SW480 (cell line): ENCODE data around the gene UBE2D4.
A peak's percentile ranks its signal among the peaks of the same experiment; 100 is the strongest.
"Not testable (repeated sequence)": the region's sequence is repeated elsewhere in the genome, so short reads cannot be mapped to it uniquely, and the experiment has no call there.

Source experiments
- DNase-seq: peaks from one replicate; pipeline ENCODE4 v3.0.0-alpha.2; 2016; ENCODE audit warnings: low spot score

UBE2D4 gene

DNA sequence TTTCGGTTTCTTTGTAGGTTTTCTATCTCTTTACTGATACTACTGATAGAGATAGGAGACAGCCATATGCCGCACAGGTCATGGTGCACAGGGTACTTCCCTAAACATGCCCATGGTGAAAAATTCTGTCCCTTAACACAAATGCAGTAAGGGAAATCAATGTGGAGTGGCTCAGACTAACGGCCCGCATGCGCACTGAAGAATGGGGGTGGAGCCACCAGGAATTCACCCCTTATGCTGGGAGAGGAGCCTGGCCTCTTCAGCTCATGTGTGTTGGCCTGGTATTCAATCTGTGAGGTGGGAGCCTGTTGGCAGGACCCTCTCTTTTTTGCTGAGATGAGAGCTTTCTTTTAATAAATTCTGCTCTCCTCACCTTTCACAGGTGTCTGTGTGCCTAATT, 11.4 kb upstream of the UBE2D4 start:
- DNase-seq: no peak

DNA sequence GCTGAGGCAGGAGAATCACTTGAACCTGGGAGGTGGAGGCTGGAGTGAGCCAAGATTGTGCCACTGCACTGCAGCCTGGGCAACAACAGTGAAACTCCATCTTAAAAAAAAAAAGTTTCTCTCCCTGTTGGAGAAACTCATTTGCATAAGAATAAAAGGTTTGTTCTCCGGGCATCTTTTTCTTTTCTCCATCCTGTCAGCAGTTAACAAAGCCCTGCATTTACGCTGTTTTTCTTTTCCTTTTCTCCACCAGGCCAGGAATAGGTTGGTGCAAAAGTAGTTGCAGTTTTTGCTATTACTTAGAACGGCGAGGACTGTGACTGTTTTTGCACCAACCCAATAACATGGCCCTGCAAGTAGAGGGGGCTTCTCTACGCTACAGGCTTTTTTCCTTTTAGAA, 10.3 kb upstream of the UBE2D4 start:
- DNase-seq: no peak

DNA sequence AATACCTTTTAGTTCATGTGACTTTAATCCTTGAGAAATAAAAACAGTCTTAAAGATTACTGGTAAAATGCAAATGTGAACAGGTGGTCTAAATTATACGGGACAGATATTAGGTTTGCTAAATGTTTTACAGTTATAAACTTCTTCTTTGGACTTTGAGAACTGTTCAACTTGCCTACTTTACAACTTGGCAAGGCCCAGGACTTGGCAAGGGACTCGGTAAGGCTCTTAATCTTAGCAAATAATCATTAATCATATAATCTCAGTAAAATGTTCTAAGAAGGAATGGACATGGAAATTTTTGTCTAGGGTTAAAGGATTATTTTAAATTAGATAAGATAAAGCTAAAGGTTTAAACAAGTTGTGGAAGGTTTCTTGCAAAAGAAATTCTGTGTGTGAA, 4.8 kb upstream of the UBE2D4 start:
- no peak for DNase-seq

DNA sequence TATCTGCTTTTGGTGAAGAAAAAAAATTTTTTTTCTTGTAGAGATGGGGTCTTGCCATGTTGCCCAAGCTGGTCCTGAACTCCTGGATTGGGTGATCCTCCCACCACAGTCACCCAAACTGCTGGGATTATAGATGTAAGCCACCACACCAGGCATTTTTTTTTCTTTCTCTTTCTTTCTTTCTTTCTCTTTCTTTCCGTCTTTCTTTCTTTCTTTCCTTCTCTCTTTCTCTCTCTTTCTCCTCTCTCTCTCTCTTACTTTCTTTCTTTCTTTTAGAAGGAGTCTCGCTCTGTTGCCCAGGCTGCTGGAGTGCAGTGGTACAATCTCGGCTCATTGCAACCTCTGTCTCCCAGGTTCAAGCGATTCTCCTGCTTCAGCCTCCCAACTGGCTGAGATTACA, 3.5 kb upstream of the UBE2D4 start:
- no peak for DNase-seq

DNA sequence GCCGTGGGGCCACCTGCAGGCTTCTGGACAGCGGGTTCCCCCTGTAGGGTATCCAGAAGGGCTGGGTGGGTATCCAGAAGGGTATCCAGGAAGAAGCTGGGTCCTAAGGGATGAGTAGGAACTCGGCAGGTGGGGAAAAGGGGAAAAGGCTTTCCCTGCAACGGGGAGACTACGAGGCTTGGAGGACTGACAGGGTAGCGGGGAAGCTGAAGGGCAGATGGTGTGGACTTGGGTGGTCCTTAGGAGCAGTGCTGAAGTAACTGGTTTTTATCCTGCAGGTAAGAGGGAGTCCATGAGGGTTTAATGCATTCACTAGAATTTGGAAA, 525 bp downstream of the UBE2D4 start:
- no peak for DNase-seq

DNA sequence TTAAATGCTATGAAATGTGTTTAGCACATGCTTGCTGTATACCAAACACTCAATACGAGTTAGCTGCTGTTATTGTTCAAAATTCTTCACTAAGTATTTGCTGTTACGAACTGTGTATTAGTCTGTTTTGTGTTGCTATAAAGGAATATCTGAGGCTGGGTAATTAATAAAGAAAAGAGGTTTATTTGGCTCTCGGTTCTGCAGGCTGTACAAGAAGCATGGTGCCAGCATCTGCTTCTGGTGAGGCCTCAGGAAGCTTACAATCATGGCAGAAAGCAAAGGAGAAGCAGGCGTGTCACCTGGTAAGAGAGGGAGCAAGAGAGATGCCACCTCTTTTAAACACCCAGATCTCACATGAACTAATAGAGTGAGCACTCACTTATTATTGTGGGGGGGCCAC, 1.6 kb downstream of the UBE2D4 start:
- no peak for DNase-seq

DNA sequence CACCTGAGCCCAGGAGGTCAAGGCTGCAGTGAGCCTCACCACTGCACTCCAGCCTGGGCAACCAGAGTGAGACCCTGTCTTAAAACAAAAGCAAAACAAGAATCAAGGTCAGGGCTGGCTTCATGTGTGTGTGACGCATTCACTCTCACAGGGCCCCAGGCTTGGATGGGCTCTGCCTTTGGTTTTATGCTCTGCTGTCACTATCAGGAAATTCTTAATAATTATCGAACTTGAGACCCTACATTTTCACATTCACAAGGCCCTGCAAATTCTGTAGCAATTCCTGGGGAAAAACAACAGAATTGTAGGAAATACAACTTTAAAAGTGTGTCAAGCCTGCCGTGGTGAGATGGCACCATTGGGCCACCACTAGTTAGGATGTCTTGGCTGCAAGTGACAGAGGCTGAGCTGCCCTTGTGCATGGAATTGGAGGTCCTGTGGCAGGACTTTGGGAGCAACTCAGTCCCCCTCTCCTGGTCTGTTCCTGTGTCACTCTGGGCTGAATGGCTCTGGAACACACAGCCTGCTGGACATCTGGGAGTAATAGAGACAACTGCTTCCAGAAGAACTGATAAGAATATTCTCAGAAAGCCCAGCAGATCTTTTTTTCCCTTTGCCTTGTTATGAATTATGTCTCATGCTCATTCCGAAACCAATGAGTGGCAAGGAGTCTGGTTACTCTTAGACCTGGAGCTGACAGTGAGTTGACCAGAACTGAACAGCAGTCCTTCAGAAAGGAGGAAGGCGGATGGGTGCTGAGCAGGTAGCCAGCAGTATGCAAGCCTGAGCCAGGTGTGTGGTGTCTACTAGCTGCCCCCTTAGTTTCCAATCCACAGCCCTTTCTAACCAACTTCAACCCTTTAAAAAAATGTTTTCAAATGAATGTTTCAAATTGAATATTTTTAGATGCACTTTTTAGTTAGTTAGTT, 3.6 kb downstream of the UBE2D4 start:
- no peak for DNase-seq

DNA sequence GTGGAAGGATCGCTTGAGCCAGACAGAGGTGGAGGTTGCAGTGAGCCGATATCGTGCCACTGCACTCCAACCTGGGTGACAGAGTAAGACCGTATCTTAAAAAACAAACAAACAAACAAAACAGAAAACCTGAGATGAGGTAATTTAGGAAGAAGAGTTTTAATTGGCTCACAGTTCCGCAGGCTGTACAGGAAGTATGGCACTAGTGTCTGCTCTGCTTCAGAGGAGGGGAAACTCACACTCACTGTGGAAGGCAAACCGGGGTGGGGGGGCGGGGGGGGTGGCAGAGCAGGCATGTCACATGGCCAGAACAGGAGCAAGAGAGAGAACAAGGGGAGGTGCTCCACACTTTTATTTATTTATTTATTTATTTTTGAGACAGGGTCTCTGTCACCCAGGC, 5.1 kb downstream of the UBE2D4 start:
- no peak for DNase-seq

DNA sequence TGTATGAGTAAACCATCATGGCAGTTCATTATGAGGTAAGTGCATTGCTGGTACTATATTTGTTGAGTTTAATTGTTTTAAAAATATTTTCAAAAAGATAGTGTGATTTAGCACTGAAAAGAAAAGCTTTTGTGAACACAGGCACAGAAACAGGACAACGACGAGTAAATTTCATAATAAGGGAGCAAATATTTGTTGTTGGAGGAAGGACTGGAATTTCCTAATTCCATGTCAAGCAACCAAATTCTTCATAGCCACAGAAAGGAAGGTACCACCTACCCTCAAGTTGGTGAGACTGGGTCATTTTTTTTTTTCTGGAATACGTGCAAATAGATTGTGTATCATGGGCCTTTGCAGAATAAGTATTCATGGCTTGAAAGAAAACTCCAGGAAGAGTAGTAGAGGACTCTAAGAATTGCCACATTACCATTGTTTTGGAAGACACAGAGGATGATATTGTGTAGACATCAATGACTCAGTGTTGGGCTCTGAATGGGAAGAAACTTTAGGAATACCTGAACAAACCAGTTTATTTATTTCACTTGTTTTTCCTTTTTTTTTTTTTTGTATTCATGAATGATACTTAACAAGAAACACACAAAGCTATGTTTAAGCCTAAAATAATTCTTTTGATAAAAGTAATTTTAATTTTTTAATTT, 7.8 kb downstream of the UBE2D4 start:
- no peak for DNase-seq

DNA sequence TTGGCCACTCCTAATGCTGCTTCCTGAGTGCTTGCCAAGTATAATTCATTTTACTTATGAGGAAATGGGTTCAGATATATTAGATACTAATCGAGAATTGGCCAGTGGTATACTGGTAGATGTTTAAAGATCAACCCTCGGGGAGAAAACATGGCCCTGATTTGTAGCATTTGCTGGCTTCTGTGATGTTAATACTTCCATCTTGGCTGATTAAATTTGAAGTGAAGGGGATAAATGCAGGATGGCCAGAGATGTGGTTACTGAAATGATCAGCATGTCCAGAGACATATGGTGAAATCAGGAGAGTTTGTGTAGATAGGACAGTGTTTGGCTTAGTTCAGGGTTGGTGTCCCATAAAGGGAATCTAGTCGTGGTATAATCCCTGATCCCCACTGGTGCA, 11.2 kb downstream of the UBE2D4 start:
- DNase-seq: no peak

DNA sequence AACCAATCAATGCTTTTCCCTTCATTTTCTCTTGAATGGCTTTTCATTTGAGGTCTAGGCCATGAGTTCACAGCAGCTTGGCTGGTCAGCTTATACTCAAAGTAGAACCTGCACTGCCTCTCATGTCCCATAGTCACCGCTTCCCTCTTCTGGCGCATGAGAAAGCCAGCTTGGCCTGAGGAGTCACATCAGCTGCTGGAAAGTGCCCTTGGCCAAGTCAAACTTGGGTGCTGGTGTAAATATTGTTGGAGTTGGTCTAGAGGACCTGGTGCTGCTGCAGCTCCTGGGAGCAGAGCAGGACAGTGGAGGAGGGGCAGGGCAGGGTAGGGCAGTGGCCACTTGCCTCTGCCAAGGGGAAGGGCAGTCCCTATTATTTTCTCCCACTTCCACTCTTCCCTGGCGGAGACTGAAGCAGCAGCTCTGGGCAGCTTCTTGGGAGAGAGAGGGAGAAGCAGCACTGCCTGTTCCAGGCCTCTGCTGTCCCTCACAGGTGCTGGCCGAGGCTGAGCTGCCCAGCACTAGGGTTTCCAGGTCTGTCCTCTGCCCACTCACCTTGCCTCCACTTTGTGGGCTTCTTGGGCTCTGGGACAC, 12.8 kb downstream of the UBE2D4 start:
- no peak for DNase-seq

DNA sequence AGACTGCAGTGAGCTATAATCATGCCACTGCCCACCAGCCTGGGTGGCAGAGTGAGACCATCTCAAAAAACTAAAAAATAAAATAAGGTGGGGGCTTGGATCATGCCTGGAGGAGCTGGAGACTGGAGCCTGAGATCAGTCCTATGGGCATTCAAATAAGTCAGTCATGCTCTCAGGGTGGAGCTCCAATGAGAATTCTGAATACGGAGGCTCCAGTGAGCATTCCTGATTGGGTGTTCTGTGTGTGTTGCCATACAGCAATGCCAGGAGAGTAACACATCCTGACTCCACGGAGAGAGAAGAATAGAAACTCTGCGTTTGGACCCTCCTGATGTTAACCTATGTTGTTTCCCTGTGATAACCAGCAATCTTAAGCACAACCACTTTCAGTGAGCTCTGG, 16.0 kb downstream of the UBE2D4 start:
- no peak for DNase-seq

DNA sequence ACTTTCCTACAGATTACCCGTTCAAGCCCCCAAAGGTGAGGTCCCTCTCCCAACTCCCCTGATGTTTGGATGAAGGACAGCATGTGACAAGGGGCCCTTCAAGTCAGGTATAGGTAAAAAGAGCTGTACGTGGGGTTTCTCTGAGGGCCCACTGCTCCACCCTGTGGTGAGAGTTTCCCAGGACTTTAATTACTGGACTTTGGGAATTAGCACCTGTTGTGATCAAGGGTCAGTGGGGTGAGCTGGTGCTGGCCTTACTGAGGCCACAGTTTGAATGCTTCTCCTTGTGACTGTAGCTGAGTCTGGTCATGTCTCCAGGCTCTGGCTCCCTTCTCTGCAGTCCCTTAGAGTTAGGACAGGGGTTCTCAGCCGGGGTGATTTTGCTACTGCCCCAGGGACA, 16.8 kb downstream of the UBE2D4 start:
- DNase-seq: peak; percentile 41

DNA sequence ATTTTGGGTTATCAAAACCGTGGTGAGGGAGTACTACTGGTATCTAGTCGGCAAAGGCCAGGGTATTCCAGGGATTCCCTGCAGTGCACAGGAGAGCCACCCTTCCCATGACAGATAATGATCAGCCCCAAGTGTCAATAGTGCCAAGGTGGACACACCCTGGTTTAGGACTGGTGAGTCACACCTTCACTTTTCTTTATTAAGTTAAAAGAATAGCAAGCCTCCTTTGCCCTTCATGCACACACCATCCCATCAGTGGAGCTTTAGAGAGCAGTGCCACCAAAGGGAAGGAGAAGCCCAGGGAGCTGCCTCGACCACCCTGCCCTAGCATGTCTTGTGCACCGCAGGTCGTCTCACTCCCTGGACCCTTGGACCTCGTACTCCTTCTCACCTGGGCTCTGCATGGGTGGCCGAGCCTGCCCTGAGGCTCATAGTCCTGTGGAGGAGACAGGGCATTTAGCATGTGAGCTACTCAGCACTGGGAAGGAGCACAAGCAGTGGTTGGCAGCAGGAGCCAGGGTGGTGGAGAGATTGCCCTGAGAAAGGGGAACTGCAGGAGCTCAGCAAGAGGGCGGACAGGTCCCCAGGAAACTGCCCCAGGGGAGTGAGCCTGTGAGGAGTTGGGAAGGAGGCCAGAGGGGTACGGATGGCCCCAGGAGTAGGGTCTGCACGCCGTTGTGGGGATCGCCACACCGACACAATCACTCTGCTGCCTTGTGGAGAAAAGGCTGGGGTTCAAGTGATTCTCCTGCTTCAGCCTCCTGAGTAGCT, 17.4 kb downstream of the UBE2D4 start:
- no peak for DNase-seq

DNA sequence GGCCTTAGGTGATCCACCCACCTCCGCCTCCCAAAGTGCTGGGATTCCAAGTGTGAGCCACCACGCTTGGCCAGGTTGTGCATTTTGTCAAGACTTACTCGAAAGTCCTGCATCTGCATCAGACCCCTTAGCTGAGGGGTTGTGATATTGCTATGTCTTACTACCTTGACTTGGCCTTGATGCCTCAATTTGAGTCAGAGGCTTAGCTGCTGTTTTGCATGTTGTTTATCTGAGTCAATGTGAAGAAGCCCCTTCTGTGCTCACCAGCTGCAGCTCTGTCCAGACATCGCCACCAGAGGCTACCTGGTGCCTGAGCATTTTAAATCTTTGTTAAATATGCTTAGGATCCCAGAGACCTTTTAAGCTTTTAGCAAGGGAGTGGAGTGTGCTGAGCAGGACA, 18.1 kb downstream of the UBE2D4 start:
- no peak for DNase-seq

DNA sequence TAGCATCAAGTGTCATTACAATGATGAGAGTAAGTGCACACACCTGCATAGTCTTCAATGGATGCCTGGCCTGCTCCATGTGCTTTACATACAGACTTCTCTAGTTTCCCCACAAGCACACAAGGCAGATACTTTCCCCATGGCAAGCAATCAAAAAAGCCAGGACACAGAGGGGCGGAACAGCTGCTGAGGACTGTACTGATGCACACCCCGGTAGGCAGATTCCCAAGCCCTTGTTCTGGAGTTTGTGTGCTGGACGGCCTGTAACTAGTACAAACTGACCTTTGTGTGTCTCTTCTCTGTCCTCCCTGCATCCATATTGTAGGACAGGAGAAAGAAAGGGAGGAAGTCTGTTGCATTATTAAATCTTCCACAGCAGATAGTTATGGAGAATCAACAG, 25.8 kb downstream of the UBE2D4 start:
- no peak for DNase-seq

DNA sequence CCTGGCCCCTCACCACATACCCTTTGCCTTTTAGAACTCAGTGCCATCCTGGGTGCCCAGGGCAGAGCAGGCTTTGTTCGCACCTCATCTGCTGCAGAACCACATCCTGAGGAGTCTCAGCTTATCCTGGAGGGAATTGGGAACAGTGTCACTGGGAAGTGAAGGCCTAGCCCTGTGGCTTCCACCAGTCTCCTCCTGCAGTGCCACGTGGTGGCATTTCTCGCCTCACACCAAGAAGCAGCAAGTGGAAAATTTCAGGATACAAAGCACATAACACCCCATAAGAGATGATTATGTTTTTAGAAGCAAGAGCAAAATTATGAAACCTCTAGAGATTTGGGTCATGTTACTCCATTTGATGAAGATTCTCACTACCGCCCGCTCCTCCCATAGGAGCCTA, 26.8 kb downstream of the UBE2D4 start:
- DNase-seq: no peak

DNA sequence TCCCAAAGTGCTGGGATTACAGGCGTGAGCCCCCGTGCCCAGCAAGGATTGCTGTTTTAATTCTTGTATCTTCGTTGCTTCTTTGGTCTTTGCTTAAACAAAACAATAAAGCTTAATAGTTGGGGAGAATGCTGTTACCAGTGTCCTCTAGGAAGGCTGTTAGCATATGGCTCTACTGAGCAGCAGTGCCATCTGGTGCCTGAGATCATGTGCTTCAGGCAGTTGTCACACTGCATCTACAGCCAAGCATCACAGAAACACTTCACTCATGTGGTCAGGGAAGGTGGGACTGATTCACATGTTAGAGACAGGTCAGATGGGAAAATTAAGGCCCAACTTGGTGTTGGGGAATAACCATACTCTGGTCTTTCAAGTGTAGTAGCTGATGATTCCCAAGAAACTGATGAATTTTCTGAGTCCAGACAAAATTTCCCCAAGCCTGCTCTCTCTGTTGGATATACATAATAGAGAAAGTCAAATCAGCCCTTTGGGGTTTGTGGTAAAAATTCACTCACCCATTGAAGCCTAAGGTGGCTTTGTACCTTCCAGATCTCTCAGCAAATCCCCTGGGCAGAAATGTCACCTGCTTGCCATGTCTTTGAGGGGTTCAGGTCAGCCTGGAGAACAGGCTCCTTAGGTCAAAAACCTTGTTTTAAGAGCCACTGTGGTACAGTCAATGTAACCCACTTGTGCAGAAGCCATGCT, 28.4 kb downstream of the UBE2D4 start:
- DNase-seq: peak; percentile 72

DNA sequence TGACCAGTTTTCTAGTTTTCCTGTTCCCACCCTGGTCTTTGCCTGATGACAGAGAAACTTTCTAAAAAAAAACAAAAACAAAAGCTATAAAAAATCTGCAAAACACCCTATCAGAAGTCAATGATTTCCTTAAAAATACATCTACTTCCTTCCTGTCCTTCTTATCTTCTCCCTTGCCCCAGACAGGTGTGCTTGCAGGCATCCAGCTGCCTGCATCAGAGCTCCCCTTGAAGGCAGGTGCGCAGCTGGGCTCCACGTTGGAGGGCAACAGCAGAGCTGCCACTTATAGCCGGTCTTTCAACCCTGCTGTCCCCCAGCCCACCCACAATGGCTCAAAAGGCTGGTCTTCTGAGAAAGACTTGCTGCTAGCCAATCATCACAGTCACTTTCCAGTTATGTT, 29.8 kb downstream of the UBE2D4 start:
- DNase-seq: no peak

DNA sequence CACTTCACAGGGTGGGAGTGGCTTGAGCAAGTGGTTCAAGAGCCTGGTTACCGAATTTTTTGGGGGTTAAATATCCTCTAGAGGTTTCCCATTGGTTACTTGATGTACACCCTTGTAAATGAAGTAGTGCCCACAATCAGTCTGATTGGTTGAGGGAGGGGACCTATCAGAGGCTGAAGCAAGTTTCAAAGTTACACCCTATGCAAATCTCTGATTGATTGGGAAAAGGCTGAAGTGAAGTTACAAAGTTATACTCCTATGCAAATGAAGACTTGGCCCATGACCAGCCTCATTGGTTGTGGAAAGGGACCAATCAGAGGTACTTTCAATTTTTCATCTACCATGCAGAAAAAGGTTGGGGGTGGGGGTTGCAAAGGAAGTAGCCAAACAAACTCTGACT, 34.7 kb downstream of the UBE2D4 start:
- DNase-seq: no peak

DNA sequence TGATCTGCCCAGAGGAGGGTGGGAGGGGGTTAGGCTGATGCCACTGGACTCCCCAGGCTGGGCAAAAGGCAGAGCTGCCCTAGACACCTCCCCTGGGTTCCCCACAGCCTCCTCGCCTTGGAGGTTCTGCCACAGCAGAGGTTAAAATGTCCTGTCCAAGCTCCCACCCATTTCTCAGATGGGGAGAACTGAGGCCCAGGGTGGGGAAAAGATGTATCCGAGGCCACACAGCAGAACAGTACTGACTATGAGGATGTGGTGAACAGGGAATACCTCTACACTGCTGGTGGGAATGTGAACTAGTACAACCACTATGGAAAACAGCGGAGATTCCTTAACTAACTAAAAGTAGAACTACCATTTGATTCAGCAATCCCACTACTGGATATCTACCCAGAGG, 40.2 kb downstream of the UBE2D4 start:
- DNase-seq: not testable (repeated sequence)
